HG03378 (cell line): ENCODE measurements around the gene PPEF1.
A peak's percentile ranks its signal among the peaks of the same experiment; 100 is the strongest.
"Not testable (repeated sequence)": the region's sequence is repeated elsewhere in the genome, so short reads cannot be mapped to it uniquely, and the experiment has no call there.

Experiments used
- ATAC-seq: cut with Tn5 transposase; IDR thresholded peaks from one replicate; pipeline ENCODE4 v1.9.1; 2021; ENCODE audit warnings: mild to moderate bottlenecking, moderate library complexity; ENCODE audit not compliant: unreplicated experiment

The PPEF1 gene

DNA sequence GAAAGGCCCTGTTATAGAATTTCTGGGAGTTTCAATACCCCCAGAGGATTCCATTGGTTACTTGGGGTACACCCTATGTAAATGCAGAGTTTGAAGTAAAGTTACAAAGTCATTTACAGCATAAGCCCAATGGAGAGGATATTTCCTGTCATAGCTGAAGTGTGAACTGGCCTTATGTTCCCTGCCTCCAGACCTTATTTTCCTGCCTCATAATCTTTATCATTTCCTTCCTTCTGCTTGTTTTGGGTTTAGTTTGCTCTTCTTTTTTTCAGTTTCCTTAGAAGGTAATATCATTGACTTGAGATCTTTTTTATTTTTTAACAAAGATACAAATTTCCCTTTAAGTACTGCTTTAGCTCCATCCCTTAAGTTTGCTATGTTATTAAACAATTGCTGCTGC, 85.4 kb downstream of the PPEF1 start:
- no peak for ATAC-seq

- ATAC-seq = no peak
Measured at GRCh38 chrX:18793601-18794089, 86.2 kb downstream of the PPEF1 start.

GRCh38 chrX:18797141-18797540, 89.7 kb downstream of the PPEF1 start:
- ATAC-seq = no peak

DNA sequence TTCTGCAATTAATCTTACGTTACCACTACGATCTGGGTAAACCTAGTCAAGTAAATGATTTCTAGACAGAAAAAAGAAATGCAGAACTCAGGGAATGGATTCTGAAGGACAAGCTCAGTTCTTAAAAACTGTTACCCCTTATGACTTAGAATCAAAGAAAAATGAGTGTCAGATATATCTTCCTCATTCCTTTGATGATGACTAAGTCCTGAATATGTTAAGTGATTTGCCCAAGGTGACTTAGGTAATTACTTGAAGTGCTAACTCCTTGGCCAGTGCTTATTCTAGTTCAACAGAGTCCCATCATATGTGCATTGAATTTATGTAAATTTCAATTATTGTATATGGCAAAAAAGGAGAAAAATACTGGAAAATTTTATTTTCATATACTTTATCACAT, 92.5 kb downstream of the PPEF1 start:
- ATAC-seq = no peak

DNA sequence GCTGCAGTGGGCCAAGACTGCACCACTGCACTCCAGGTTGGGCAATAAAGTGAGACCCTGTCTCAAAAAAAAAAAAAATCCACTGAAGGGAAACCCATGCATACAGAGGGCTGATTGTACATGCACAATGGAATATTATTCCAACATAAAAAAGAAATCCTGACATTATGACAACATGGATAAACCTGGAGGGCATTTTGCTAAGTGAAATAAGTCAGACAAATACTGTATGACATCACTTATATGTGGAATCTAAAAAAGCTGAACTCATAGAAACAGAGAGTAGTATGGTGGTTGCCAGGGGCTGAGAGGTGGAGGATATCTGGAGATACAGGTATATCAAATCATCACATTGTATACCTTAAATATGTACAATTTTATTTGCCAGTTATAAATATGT, 102.2 kb downstream of the PPEF1 start:
- ATAC-seq = no peak

GRCh38 chrX:18810416-18810815, 103.0 kb downstream of the PPEF1 start:
- ATAC-seq = no peak

DNA sequence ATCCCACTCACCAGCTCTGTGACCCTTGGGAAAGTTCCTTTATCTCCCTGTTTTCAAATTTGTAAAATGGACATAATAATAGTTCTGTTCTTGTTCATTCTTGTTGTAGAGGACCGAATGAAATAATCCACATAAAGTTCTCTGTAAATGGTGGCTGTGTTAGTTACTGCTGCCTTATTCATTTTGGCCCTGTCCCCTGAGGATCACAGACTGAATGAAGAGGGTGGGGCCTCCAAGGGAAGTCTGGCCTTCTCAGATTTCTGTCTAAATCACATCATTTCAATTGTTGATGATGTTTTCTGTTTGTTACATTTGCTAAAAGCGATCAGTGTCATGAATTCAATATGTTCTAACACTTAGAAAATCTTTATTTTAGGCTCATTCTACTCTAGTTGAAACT, 117.9 kb downstream of the PPEF1 start:
- no peak for ATAC-seq

DNA sequence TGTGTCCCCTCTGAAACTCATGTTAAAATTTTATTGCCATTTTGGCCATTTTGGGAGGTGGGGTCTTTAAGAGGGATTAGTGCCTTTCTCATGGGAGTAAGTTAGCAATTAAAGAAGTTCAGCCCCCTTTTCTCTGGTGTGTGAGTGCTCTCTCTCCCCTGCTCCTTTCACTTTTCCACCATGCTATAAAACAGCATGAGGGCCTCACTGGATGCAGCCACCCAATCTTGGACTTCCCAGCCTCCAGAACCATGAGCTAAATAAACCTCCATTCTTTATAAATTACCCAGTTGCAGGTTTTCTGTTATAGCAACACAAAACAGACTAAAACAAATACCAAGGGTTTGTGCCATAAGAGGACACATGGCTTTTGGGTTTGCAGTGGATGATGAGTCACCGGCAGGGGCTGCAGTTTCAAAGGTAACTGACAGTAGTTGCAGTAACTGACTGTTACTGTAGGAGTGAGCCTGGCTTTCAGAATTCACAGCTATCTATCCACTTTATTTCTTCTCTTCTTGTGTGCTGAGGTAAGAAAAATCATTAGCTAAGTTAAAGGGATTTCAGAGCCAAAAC, 121.5 kb downstream of the PPEF1 start:
- no peak for ATAC-seq

DNA sequence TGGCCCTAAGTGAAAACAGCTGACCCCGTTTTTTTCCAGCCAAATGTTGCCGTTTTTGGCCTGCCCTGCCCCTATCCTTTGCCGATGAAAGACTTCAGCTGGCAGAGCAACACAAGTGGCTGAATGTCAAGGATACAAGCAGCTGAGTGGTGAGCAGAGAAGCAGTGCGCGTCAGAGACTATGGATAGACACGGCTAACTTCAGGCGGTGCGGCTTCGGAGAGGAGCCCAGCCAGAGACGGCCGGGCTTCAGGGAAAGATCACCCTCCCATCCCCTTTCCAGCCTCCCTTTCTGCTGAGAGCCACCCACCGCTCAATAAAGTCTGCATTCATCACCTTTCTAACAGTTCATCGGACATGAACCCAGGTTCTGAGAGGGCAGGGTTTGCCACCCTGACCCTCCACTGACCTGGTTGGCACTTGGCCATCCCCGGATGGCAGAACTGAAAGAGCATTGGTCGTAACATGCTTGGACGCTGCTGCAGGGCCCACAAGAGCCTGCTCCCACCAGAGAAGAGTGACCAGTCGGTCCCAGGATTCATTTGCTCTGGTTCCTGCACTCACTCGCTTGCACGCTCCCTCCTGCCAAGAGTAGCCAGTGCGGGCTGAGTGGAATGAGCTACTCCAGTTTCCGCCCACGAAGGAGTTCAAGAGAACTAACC, 125.8 kb downstream of the PPEF1 start:
- ATAC-seq = no peak

- not testable (repeated sequence) for ATAC-seq
Measured at GRCh38 chrX:18847901-18848300, 140.5 kb downstream of the PPEF1 start.

- ATAC-seq = peak; percentile 96
Measured at GRCh38 chrX:18855919-18856644, 148.6 kb downstream of the PPEF1 start.

- ATAC-seq = no peak
Measured at GRCh38 chrX:18856645-18856997, 149.2 kb downstream of the PPEF1 start.

- no peak for ATAC-seq
Measured at GRCh38 chrX:18861511-18861910, 154.1 kb downstream of the PPEF1 start.

DNA sequence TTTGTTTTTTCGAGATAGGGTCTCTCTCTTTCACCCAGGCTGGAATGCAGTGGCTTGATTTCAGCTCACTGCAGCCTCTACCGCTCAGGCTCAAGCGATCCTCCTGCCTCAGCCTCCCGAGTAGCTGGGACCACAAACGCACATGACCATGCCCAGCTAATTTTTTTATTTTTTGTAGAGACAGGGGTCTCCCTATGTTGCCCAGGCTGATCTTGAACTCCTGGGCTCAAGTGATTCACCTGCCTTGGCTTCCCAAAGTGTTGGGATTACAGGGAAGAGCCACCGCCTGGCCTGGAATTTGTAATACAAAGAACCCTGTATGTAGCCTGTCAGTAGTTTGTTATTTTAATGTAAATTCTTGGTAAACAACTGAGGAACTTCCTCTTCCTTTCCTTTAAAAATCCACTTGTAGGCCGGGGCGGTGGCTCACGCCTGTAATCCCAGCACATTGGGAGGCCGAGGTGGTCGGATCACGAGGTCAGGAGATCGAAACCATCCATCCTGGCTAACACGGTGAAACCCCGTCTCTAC, 157.0 kb downstream of the PPEF1 start:
- no peak for ATAC-seq

- no peak for ATAC-seq
Measured at GRCh38 chrX:18871161-18871890, 163.9 kb downstream of the PPEF1 start.

GRCh38 chrX:18871970-18872369, 164.5 kb downstream of the PPEF1 start:
- no peak for ATAC-seq

DNA sequence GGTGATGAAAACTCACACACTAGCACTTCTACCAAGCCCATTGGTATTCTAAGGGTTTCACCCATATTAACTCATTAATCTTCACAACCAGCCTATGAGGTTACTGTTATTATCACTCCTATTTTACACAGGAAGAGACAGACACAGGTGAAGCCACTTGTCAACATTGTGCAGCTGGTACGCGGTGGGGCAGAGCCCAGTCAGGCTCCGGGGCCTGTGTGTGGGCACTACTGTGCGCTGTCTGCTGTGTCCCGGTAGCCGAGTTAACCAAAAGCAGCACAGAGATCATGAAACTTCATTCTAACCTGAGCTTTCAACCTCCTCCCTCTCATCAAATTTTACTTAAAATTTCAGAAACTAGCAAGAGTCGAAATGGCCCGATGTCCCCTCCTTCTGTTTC, 165.2 kb downstream of the PPEF1 start:
- ATAC-seq = no peak

DNA sequence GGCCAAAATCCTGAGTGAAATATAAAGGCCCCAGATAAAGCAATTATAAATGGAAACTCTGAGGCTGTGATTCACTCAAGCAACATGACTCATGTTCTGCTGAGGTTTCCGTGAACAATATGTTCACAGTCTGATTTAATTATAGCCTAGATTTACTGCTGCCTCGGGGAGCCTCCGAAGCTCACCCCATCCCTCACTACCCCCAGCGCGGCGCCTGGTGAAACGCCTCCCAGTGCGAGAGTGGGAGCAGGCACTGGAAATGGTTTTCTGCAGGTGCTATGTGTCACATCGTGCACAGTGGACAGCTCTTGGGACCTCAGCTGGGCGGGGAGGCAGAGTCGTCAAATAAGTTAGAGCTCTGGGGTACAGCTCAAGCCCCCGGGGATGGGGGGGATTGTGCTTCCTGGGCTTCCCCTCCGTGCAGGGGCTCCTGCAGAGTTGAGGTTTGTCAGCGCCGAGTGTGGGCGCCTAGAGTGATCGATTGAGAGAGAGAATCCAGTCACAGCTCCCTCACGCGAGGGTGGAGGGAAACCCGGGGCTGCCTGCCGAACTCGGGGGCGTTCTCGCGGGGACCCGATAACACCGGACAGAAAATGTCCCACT, 165.8 kb downstream of the PPEF1 start:
- no peak for ATAC-seq

DNA sequence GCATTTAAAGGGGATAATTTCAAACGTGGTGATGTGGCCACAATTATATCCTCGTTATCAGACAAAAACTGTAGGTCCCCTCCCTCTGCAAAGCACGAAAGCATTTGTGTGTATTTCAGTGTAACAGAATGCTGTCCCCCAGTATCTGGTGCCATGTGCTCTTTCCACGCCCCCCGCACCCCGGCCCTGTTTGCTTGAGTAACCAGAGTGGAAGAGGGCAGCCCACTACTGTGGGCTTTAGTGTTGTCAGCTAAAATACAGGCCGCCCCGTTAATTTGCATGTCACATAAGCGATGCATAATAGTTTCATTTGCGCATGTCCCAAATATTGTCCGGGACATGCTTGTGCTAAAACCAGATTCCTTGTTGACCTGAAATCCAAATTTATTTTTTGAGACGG, 166.4 kb downstream of the PPEF1 start:
- no peak for ATAC-seq

GRCh38 chrX:18874560-18875255, 167.3 kb downstream of the PPEF1 start:
- no peak for ATAC-seq
